Small intestine (tissue), 7 donors: ENCODE results near the gene HOXA11. TPM values are rescaled to one million over a fixed set of nuclear protein-coding genes. Genes with fewer than 3 reads are reported as not detected.

Source experiments
- DNase-seq, 2 donors: peaks; one replicate each; pipeline versions ENCODE4 v3.0.0 to v3.0.0-alpha.2; 2013
- FAIRE-seq: peaks from 2 replicates; lab custom pipeline; 2012; peaks lifted over from hg19 to GRCh38; lab: Jason Lieb, UNC
- H3K27ac ChIP-seq, 3 donors: one replicate each; pipeline ENCODE4 v1.5.1; 2013; ENCODE audit warnings: low read length in 2 of 3, mild to moderate bottlenecking in 2 of 3, control low read depth in 1 of 3, inconsistent platforms in 1 of 3, low read depth in 1 of 3, moderate library complexity in 1 of 3
- H3K27me3 ChIP-seq, 3 donors: one replicate each; pipeline ENCODE4 v1.6.1; 2013; ENCODE audit warnings: low read length in 3 of 3, inconsistent platforms in 1 of 3; ENCODE audit not compliant: control insufficient read depth in 3 of 3, insufficient read depth in 3 of 3
- H3K36me3 ChIP-seq, 3 donors: one replicate each; pipeline ENCODE4 v1.6.1; 2013; ENCODE audit warnings: low read length in 3 of 3, inconsistent platforms in 1 of 3, low read depth in 1 of 3, mild to moderate bottlenecking in 1 of 3, moderate library complexity in 1 of 3; ENCODE audit not compliant: control insufficient read depth in 3 of 3, insufficient read depth in 2 of 3
- H3K4me1 ChIP-seq, 3 donors: one replicate each; pipeline ENCODE4 v1.6.1; 2013; ENCODE audit warnings: low read length in 2 of 3, inconsistent platforms in 1 of 3, low read depth in 1 of 3, mild to moderate bottlenecking in 1 of 3, moderate library complexity in 1 of 3; ENCODE audit not compliant: control insufficient read depth in 3 of 3, insufficient read depth in 2 of 3
- H3K4me3 ChIP-seq, 3 donors: one replicate each; pipeline ENCODE4 v1.5.1; 2013; ENCODE audit warnings: low read length in 3 of 3, control low read depth in 1 of 3, inconsistent platforms in 1 of 3, low read depth in 1 of 3, mild to moderate bottlenecking in 1 of 3, moderate library complexity in 1 of 3
- H3K9me3 ChIP-seq, 2 donors: one replicate each; pipeline ENCODE4 v1.6.1; 2013; ENCODE audit warnings: low read depth in 1 of 2, low read length in 1 of 2; ENCODE audit not compliant: control insufficient read depth in 2 of 2, insufficient read depth in 1 of 2
- WGBS, 3 donors: extraction: QIAGEN DNeasy Blood & Tissue Kit; methylation state at CpG; one replicate each; pipeline ENCODE4 v1.1.7; 2013; 5-methylcytosine and 5-hydroxymethylcytosine counted together
- polyA plus RNA-seq, 4 donors: library from polyadenylated mRNA; stranded (reverse) in 3 of 4; unstranded in 1 of 4; fragments of 200-250 nt in 3 of 4; fragments of 120-200 nt in 1 of 4; gene quantifications; one replicate each; pipeline versions ENCODE4 v1.2.1 to v1.2.3, GENCODE V29; 2013
- donor health status: healthy with polysubstance abuse.
- donor health status: control.
- donor health status: control.
- donor health status: Bipolar disorder and iron deficiency.
- donor health status: healthy.

The HOXA11 gene
- polyA plus RNA-seq, 4 donors: 0.04 TPM; not detected in 3

DNA sequence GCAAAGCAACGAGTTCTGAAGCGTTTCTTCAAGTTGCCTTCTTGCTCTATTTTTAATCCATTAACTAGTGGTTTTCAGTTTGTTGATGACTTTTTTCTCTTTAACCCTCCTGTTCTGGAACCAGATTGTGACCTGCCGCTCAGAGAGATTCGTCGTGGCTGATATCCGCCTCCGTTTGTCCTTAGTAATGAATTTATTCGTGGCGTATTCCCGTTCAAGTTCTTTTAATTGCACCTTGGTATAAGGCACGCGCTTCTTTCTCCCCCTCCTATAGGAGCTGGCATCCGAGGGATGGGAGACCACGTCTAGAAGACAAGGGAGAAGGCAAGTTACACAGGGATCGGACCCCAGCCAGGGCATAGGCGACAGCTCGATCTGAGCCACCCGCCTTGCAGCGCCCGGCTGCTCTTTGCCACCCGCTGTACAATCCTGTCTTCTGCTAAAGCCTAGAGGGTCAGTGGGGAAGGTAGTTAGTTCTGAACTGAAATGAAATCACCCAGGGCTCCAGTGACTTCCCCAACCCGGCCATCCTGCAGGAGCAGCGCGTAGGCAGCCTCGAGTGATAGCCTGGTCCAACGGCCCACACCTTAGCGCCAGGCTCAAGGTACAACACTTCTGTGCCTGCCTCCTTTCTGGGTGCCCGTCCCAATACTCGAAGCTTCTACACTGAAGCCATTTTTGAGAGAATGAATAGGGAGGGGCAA is 13.3 kb upstream of the HOXA11 start:
- FAIRE-seq: no peak

GRCh38 chr7:27197137-27198042 is 12.4 kb upstream of the HOXA11 start:
- peak overlapping the region in 2 of 3 donors; percentile 4 to 31 for H3K4me3 ChIP-seq
- DNase-seq (peak in 1 of 2 donors; percentile 46), FAIRE-seq (no peak)
- H3K9me3 ChIP-seq: no peaks in the 10 kb centered on the region
- WGBS, 3 donors: 17 to 23% (median 18%) methylated on average over 18 of the region's 18 CpGs
- peaks cover 19 to 84% (median 53%) of the 10 kb centered on the region in 3 donors for H3K27me3 ChIP-seq
- peaks cover 0 to 11% (median 8%) of the 10 kb centered on the region in 3 donors for H3K4me1 ChIP-seq
- H3K27ac ChIP-seq: no peak overlapping the region
- no peaks in the 10 kb centered on the region for H3K36me3 ChIP-seq

More for the DNA sequence above, 13.3 kb upstream of the HOXA11 start:
- H3K4me1 ChIP-seq: peaks cover 0 to 10% (median 3%) of the 10 kb centered on the region in 3 donors
- no peaks in the 10 kb centered on the region for H3K36me3 ChIP-seq
- 9 to 10% (median 10%) methylated on average over 29 of the region's 29 CpGs for WGBS, 3 donors
- peaks cover 19 to 85% (median 53%) of the 10 kb centered on the region in 3 donors for H3K27me3 ChIP-seq
- peak in 1 of 2 donors; percentile 42 for DNase-seq
- no peak overlapping the region for H3K27ac ChIP-seq
- H3K4me3 ChIP-seq: peak overlapping the region in 2 of 3 donors; percentile 31 to 69
- H3K9me3 ChIP-seq: no peaks in the 10 kb centered on the region

- Histone ChIP-seq H3K27ac (no peak overlapping the region), H3K36me3 (no peaks in the 10 kb centered on the region), H3K4me3 (no peak overlapping the region), H3K27me3 (peaks cover 21 to 84% (median 53%) of the 10 kb centered on the region in 3 donors), H3K4me1 (peaks cover 0 to 8% (median 8%) of the 10 kb centered on the region in 3 donors), H3K9me3 (no peaks in the 10 kb centered on the region)
- FAIRE-seq (no peak), DNase-seq (peak; percentile 69 to 85)
- 2 to 5% (median 4%) methylated on average over 6 of the region's 6 CpGs for WGBS, 3 donors
Observed at GRCh38 chr7:27196287-27196767, 11.3 kb upstream of the HOXA11 start.

DNA sequence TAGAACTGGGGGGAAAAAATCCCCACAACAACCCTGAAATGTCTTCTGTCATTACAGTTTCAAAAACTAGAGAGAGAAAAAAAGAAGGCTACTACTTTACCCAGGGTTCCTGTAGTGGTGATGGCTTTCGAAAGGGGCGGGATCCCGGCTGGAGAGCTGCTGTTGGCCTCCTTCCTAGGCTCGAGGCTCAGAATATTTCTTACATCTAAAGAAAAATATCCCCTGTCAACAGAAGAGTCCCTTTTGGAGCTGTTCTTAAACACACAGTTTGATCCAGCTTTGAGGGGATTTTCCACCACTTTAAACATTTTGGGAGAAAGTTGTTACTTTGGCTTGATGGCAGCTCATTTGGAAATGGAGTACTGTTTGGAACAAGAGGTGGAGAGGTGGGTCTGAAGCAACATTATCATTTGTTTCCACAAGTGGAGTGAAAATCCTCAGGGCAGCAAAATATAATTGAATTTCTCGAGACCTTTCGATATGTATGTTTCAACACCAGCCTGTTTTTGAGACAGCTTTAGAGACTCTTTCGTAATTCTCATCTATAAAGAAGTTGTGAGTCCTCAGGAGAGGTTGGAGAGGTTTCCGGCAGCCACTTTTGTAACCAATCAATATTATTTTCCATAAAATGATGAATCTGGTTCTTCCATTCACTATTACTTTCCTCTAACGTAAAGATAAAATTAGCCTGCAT is 9.8 kb upstream of the HOXA11 start:
- H3K4me1 ChIP-seq: peaks cover 0 to 5% (median 2%) of the 10 kb centered on the region in 3 donors
- no peak overlapping the region for H3K4me3 ChIP-seq
- H3K36me3 ChIP-seq: no peaks in the 10 kb centered on the region
- peak in 1 of 2 donors; percentile 18 for DNase-seq
- H3K27ac ChIP-seq: no peak overlapping the region
- no peak for FAIRE-seq
- 27 to 42% (median 35%) methylated on average over 9 of the region's 9 CpGs for WGBS, 3 donors
- peaks cover 15 to 85% (median 53%) of the 10 kb centered on the region in 3 donors for H3K27me3 ChIP-seq
- H3K9me3 ChIP-seq: no peaks in the 10 kb centered on the region

DNA sequence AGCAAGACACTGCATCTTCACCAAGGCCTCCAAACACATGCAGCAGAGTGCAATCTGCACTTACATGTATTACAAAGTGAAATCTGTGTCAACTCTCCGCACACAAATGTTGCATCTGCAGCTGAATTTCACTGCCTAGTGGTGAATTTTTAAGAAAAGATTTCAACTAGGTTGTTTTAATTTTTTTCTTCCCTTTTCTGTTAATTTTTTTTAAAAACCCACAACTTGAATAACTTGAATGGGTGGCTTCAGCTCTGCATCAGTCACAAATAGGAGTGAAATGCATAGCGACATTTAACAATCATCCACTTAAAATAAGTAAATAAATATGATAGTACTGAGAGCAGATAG is 8.9 kb upstream of the HOXA11 start:
- no peak overlapping the region for H3K4me3 ChIP-seq
- no peaks in the 10 kb centered on the region for H3K36me3 ChIP-seq
- H3K9me3 ChIP-seq: no peaks in the 10 kb centered on the region
- H3K27me3 ChIP-seq: peaks cover 17 to 89% (median 59%) of the 10 kb centered on the region in 3 donors
- H3K27ac ChIP-seq: no peak overlapping the region
- WGBS, 3 donors: 22 to 31% (median 28%) methylated on average over 2 of the region's 2 CpGs
- FAIRE-seq (no peak), DNase-seq (no peak)
- H3K4me1 ChIP-seq: peaks cover 0 to 5% (median 4%) of the 10 kb centered on the region in 3 donors

- peak overlapping the region in 1 of 3 donors; percentile 3 for H3K27ac ChIP-seq
- peaks cover 0 to 7% (median 5%) of the 10 kb centered on the region in 3 donors for H3K4me1 ChIP-seq
- DNase-seq (no peak), FAIRE-seq (no peak)
- WGBS, 3 donors: 12 to 13% (median 13%) methylated on average over 29 of the region's 29 CpGs
- H3K4me3 ChIP-seq: peak overlapping the region; percentile 20 to 43 (median 31)
- H3K9me3 ChIP-seq: no peaks in the 10 kb centered on the region
- H3K36me3 ChIP-seq: no peaks in the 10 kb centered on the region
- H3K27me3 ChIP-seq: peaks cover 14 to 89% (median 59%) of the 10 kb centered on the region in 3 donors
Observed at GRCh38 chr7:27193335-27194001, 8.4 kb upstream of the HOXA11 start.

DNA sequence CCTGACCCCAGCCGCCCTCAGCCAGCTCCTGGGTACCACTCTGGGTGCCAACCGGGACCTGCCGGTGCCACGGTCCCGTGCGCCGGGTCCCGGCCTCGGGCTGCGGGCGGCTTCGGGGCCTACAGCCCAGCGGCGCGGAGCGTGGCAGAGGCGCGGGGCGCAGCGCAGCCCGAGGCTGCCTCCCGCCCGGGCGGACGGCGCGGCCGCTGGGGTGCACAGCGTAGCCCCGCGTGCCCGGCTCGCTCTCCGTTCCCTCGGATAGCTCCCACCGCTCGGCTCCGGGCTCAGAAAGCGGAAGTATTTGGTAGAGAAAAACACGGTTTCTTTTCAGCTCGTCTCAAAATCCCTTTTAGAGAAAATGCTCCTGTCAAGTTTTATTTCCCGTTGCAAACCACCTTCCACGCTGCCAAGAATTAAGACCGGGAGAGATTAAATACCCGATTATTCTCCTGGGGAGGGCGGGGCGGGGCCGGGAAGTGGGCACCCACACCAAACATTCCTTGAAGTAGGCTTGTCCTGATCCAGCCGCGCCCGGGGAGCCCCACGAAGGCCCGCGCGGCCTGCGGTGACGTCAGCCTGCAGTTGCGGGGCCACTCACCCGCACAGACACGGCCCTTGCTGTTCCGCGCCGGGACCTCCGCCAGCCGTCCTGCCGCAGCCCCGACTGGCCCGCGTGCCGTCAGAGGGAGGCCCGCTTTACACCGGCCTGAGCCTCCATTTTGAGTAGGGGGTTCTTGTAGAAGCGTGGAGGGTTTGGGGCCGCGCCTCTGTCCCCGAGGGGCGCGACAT is 7.7 kb upstream of the HOXA11 start:
- no peak for FAIRE-seq
- WGBS, 3 donors: 1 to 3% (median 3%) methylated on average over 76 to 78 of the region's 78 CpGs
- H3K36me3 ChIP-seq: no peaks in the 10 kb centered on the region
- H3K27me3 ChIP-seq: peaks cover 14 to 89% (median 62%) of the 10 kb centered on the region in 3 donors
- peak overlapping the region in 1 of 3 donors; percentile 25 for H3K27ac ChIP-seq
- DNase-seq: no peak
- peak overlapping the region; percentile 27 to 43 (median 31) for H3K4me3 ChIP-seq
- peaks cover 0 to 11% (median 5%) of the 10 kb centered on the region in 3 donors for H3K4me1 ChIP-seq
- no peaks in the 10 kb centered on the region for H3K9me3 ChIP-seq
